Activated CD8-positive, alpha-beta T cell treated with anti-CD3 and anti-CD28 coated beads for 36 hours (primary cell): ENCODE results near the gene PDE4B. TPM values are rescaled to one million over a fixed set of nuclear protein-coding genes. Genes with fewer than 3 reads are reported as not detected.

Experiments used
- ATAC-seq: fragments of 200-7000 bp; cut with Tn5 transposase; one replicate; pipeline ENCODE4 v1.10.0; 2021; ENCODE audit warnings: mild to moderate bottlenecking, moderate library complexity
- CTCF ChIA-PET: fragments of 350-600 bp; sonication (Branson Sonifier 250); formaldehyde crosslinking; loops from one replicate; lab custom pipeline; 2021; ENCODE audit warnings: antibody characterized with exemption; lab: Charles Lee
- POLR2A ChIA-PET: fragments of 350-600 bp; sonication (Branson Sonifier 250); formaldehyde crosslinking; loops from one replicate; lab custom pipeline; 2021; ENCODE audit warnings: antibody characterized with exemption; lab: Charles Lee
- DNase-seq: peaks from one replicate; pipeline ENCODE4 v3.0.0-alpha.2; 2020
- H3K27ac Mint-ChIP-seq: one replicate; pipeline ENCODE4 v1.8.0; 2021; ENCODE audit warnings: mild to moderate bottlenecking, mixed read lengths
- H3K27me3 Mint-ChIP-seq: one replicate; pipeline ENCODE4 v1.8.0; 2021; ENCODE audit warnings: mixed read lengths
- H3K36me3 Mint-ChIP-seq: one replicate; pipeline ENCODE4 v1.8.0; 2021; ENCODE audit warnings: low read depth, mixed read lengths
- H3K4me1 Mint-ChIP-seq: one replicate; pipeline ENCODE4 v1.8.0; 2021; ENCODE audit warnings: low read depth, mixed read lengths
- H3K4me3 Mint-ChIP-seq: one replicate; pipeline ENCODE4 v1.8.0; 2021; ENCODE audit warnings: mild to moderate bottlenecking, moderate library complexity, mixed read lengths
- H3K9me3 Mint-ChIP-seq: one replicate; pipeline ENCODE4 v1.8.0; 2021; ENCODE audit warnings: mixed read lengths
- intact Hi-C: fragments of 100-400 bp; cut with micrococcal nuclease; formaldehyde crosslinking; loops from one replicate; pipeline ENCODE4 v1.10.0; 2022
- total RNA-seq, 2 experiments: library from RNA; stranded (reverse); gene quantifications; one replicate each; pipeline ENCODE4 v1.2.3, GENCODE V29; 2021
- TF ChIP-seq, protein P1 (sequence below): fragments of 200-600 bp; IDR thresholded peaks from one replicate; pipeline ENCODE4 v1.8.0; 2022; ENCODE audit warnings: antibody characterized with exemption, mild to moderate bottlenecking

PDE4B gene
- total RNA-seq, 2 experiments from 2014 or later: 32.4 to 33.1 TPM

DNA sequence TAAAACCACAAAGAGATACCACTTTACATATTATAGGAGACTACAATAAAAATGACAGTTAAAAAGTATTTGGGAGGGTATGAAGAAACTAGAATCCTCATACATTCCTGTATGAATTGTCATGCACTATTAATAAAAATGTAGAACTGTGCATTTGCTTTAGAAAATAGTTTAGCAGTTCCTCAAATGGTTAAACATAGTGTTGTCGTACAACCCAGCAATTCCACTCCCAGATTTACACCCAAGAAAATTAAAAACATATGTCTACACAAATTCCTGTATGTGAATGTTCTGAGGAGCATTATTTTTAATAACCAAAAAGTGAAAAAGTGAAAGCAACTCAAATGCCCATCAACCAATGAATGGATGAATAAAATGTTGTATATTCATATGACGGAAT, 23.1 kb upstream of the PDE4B start:
- DNase-seq (no peak), ATAC-seq (no peak)
- TF ChIP-seq, protein P1, sequence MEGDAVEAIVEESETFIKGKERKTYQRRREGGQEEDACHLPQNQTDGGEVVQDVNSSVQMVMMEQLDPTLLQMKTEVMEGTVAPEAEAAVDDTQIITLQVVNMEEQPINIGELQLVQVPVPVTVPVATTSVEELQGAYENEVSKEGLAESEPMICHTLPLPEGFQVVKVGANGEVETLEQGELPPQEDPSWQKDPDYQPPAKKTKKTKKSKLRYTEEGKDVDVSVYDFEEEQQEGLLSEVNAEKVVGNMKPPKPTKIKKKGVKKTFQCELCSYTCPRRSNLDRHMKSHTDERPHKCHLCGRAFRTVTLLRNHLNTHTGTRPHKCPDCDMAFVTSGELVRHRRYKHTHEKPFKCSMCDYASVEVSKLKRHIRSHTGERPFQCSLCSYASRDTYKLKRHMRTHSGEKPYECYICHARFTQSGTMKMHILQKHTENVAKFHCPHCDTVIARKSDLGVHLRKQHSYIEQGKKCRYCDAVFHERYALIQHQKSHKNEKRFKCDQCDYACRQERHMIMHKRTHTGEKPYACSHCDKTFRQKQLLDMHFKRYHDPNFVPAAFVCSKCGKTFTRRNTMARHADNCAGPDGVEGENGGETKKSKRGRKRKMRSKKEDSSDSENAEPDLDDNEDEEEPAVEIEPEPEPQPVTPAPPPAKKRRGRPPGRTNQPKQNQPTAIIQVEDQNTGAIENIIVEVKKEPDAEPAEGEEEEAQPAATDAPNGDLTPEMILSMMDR: no peak
- ChIA-PET POLR2A (no interaction called here), CTCF (no interaction called here)
- Mint-ChIP-seq H3K9me3 (peaks cover 3% of the 10 kb centered on the region), H3K36me3 (no peaks in the 10 kb centered on the region), H3K4me3 (no peak overlapping the region), H3K27ac (no peak overlapping the region), H3K27me3 (peaks cover 8% of the 10 kb centered on the region), H3K4me1 (no peaks in the 10 kb centered on the region)
- intact Hi-C loops: no loop called here

GRCh38 chr1:65772607-65773006, 20.1 kb upstream of the PDE4B start:
- no peaks in the 10 kb centered on the region for H3K4me1 Mint-ChIP-seq
- no peaks in the 10 kb centered on the region for H3K36me3 Mint-ChIP-seq
- intact Hi-C loops: no loop called here
- H3K9me3 Mint-ChIP-seq: no peaks in the 10 kb centered on the region
- ChIA-PET POLR2A (no interaction called here), CTCF (no interaction called here)
- no peak overlapping the region for H3K4me3 Mint-ChIP-seq
- no peak for DNase-seq
- no peak for ATAC-seq
- TF ChIP-seq, protein P1: no peak
- peaks cover 7% of the 10 kb centered on the region for H3K27me3 Mint-ChIP-seq
- no peak overlapping the region for H3K27ac Mint-ChIP-seq

DNA sequence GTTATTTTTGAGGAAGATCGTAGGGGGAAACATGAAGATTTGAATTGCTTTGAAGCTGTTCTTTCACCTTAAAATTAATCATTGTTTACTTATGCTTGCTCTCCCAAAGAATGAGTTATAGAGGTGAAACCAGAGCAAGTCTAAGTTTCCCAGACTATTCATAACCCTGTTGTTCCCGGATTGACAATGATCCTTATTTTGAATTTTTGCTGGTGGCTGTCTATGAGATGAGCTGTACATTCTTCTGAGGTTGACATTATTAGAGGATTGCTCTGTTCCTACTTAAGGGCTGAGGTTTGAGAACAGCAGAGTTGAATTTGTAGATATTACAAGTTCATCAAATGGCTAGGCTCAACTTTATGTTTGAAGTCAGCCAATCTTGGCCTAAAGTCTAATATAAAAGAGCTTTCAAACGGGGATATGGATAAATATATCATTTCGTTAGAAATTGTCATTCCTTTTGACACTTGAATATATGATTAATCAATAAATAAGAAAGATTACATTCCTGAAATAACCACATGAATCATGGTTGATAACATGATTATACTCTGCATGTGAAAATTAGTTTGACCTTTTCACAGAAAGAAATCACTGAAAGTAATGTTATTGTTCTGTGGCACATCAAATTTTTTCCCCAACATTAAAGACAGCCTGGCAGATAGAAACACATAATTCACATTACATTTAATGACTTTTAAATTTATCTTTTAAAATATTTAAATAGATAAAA, 19.1 kb upstream of the PDE4B start:
- POLR2A ChIA-PET: interaction anchor here (0.6 kb wide), 1 partner anchor 626 kb away, joined by 3 read pairs; no protein-coding TSS in a partner anchor

DNA sequence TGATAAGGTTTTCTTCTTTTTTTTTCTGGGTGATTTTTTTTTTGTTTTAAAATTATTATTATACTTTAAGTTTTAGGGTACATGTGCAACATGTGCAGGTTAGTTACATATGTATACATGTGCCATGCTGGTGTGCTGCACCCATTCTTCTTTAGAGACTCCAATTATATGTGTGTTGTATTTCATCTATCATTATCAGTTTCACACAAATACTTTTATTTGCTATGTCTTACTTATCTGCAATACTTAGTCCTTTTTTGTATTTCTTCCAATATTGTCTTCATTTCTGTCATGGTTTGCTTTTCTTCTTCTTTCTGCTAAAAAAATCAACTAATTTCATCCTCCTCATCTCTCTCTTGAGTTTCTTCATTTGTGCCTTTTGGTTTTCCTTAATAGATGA, 3.9 kb upstream of the PDE4B start:
- CTCF ChIA-PET: no interaction called here
- TF ChIP-seq, protein P1: no peak

More for the DNA sequence above, 19.1 kb upstream of the PDE4B start:
- no peak for DNase-seq
- peaks cover 10% of the 10 kb centered on the region for H3K27me3 Mint-ChIP-seq
- TF ChIP-seq, protein P1: no peak
- no peaks in the 10 kb centered on the region for H3K9me3 Mint-ChIP-seq
- no peaks in the 10 kb centered on the region for H3K36me3 Mint-ChIP-seq
- CTCF ChIA-PET: no interaction called here
- H3K4me3 Mint-ChIP-seq: no peak overlapping the region
- H3K4me1 Mint-ChIP-seq: no peaks in the 10 kb centered on the region
- ATAC-seq: no peak
- no peak overlapping the region for H3K27ac Mint-ChIP-seq
- intact Hi-C loops: no loop called here

DNA sequence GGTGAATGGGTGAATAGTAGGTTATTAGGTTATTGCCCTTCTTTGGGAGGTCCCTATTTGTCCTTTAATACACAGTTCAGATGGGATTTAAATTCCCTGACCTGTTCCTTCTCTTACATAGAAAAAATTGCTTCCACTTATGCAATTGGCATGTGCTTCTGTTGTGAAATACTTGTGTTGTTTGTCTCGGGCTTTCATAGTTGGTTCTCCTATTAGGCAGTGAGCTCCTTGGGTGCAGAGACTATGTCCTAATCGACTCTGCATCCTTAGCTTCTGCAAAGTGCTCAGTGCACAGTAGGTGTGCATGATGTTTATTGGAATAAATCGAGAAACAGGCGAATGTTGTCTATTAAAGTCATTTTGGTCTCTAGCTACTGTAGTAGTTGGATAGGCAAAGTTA, 1.3 kb upstream of the PDE4B start:
- DNase-seq (no peak), ATAC-seq (no peak)
- CTCF ChIA-PET: interaction anchor here (1.2 kb wide), 1 partner anchor 27 kb away, joined by 3 read pairs; no protein-coding TSS in a partner anchor
- Mint-ChIP-seq H3K27me3 (peaks cover 46% of the 10 kb centered on the region), H3K9me3 (peaks cover 5% of the 10 kb centered on the region), H3K4me3 (no peak overlapping the region), H3K4me1 (no peaks in the 10 kb centered on the region), H3K36me3 (no peaks in the 10 kb centered on the region), H3K27ac (no peak overlapping the region)
- TF ChIP-seq, protein P1: no peak
- intact Hi-C loops: no loop called here
- POLR2A ChIA-PET: no interaction called here

More for the DNA sequence above, 3.9 kb upstream of the PDE4B start:
- no peak overlapping the region for H3K27ac Mint-ChIP-seq
- POLR2A ChIA-PET: no interaction called here
- H3K27me3 Mint-ChIP-seq: peaks cover 27% of the 10 kb centered on the region
- H3K4me3 Mint-ChIP-seq: no peak overlapping the region
- DNase-seq: no peak
- H3K9me3 Mint-ChIP-seq: peaks cover 5% of the 10 kb centered on the region
- intact Hi-C loops: no loop called here
- ATAC-seq: no peak
- no peaks in the 10 kb centered on the region for H3K36me3 Mint-ChIP-seq
- no peaks in the 10 kb centered on the region for H3K4me1 Mint-ChIP-seq
